ENCODE data around the gene QPCTL.
"Not testable (repeated sequence)": the region's sequence is repeated elsewhere in the genome, so short reads cannot be mapped to it uniquely, and the experiment has no call there.

DNA sequence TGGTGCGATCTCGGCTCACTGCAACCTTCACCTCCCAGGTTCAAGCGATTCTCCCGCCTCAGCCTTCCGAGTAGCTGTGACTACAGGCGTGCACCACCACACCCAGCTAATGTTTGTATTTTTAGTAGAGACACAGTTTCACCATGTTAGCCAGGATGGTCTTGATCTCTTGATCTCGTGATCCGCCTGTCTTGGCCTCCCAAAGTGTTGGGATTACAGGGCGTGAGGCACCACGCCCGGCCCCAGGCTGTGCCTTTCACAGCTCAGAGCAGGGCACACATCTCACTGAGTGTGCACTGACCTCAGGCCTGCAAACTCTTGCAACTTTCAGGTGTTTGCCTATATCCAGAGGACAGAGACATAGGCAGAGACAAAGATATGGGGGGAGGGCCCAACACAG, 7.4 kb upstream of the QPCTL start:
- TF ChIP-seq, protein P1, sequence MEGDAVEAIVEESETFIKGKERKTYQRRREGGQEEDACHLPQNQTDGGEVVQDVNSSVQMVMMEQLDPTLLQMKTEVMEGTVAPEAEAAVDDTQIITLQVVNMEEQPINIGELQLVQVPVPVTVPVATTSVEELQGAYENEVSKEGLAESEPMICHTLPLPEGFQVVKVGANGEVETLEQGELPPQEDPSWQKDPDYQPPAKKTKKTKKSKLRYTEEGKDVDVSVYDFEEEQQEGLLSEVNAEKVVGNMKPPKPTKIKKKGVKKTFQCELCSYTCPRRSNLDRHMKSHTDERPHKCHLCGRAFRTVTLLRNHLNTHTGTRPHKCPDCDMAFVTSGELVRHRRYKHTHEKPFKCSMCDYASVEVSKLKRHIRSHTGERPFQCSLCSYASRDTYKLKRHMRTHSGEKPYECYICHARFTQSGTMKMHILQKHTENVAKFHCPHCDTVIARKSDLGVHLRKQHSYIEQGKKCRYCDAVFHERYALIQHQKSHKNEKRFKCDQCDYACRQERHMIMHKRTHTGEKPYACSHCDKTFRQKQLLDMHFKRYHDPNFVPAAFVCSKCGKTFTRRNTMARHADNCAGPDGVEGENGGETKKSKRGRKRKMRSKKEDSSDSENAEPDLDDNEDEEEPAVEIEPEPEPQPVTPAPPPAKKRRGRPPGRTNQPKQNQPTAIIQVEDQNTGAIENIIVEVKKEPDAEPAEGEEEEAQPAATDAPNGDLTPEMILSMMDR (IDR thresholded peaks at IDR 0.05): not testable (repeated sequence)
- TF ChIP-seq, protein P2, sequence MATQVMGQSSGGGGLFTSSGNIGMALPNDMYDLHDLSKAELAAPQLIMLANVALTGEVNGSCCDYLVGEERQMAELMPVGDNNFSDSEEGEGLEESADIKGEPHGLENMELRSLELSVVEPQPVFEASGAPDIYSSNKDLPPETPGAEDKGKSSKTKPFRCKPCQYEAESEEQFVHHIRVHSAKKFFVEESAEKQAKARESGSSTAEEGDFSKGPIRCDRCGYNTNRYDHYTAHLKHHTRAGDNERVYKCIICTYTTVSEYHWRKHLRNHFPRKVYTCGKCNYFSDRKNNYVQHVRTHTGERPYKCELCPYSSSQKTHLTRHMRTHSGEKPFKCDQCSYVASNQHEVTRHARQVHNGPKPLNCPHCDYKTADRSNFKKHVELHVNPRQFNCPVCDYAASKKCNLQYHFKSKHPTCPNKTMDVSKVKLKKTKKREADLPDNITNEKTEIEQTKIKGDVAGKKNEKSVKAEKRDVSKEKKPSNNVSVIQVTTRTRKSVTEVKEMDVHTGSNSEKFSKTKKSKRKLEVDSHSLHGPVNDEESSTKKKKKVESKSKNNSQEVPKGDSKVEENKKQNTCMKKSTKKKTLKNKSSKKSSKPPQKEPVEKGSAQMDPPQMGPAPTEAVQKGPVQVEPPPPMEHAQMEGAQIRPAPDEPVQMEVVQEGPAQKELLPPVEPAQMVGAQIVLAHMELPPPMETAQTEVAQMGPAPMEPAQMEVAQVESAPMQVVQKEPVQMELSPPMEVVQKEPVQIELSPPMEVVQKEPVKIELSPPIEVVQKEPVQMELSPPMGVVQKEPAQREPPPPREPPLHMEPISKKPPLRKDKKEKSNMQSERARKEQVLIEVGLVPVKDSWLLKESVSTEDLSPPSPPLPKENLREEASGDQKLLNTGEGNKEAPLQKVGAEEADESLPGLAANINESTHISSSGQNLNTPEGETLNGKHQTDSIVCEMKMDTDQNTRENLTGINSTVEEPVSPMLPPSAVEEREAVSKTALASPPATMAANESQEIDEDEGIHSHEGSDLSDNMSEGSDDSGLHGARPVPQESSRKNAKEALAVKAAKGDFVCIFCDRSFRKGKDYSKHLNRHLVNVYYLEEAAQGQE (IDR thresholded peaks at IDR 0.05; ENCODE audit: low read depth, low read length): not testable (repeated sequence)
- not testable (repeated sequence) for TF ChIP-seq YY1 (IDR thresholded peaks at IDR 0.05; ENCODE audit: low read depth); MXI1 (IDR thresholded peaks at IDR 0.05; ENCODE audit: low read depth, low read length); CHD2 (IDR thresholded peaks at IDR 0.05; ENCODE audit: low read length, partially characterized antibody); EZH2phosphoT487 (IDR thresholded peaks at IDR 0.05; ENCODE audit: borderline replicate concordance, low read depth); POLR2AphosphoS5 (IDR thresholded peaks at IDR 0.05; ENCODE audit: low read depth, low read length)
- TF ChIP-seq, protein P3, sequence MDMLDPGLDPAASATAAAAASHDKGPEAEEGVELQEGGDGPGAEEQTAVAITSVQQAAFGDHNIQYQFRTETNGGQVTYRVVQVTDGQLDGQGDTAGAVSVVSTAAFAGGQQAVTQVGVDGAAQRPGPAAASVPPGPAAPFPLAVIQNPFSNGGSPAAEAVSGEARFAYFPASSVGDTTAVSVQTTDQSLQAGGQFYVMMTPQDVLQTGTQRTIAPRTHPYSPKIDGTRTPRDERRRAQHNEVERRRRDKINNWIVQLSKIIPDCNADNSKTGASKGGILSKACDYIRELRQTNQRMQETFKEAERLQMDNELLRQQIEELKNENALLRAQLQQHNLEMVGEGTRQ (IDR thresholded peaks at IDR 0.05; ENCODE audit: borderline replicate concordance, low read depth, low read length): not testable (repeated sequence)

All from SK-N-SH (cell line).